Activated CD4-positive, CD25-positive, alpha-beta regulatory T cell treated with anti-CD3 and anti-CD28 coated beads, Interleukin-2, amount 50 U/mL, for 72 hours (primary cell): Measurements from ENCODE around the gene PHYKPL.
"Not testable (repeated sequence)": the region's sequence is repeated elsewhere in the genome, so short reads cannot be mapped to it uniquely, and the experiment has no call there.

Source experiments
- DNase-seq: peaks from one replicate; pipeline ENCODE4 v3.0.0; 2021

Gene PHYKPL

DNA sequence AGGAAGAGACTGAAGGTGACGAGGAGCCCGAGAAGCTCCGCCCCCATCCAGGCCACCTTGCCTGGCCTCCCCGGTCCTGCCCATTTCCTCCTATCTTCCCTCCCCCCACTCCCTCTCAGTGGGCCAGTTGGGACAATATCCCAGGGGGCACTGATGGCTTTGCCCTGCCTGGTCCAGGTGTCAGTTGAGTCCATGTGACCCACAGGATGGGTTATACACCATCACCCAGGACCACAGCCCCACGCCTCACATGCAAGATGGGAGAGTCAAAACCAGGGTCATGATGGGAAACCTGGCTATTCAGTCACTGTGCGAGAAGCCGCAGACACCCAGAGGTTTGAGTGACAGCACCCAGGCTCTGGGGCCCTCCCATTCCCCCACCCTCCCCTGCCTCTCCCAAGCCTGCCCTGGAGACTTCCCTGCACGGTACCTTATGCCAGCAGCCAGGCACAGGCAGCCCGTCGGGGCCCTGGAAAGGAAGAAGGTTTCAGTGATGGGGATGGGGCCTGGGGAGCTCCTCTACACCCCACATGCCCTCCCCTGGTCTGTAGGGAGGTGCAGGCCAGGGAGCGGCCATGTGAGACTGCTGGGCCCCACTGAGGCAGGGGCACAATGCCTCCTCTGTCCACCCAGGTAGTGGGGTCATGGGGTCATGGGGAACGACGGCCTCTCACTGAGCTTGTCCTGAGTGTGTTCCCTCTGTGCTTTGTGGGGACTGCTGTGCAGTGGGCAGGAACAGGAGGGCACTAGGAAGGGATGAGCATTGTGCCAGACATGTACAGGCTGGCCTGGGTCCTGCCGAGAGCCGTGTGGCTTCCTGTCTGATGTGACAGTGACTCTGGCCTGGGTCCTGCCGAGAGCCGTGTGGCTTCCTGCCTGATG lies 6.3 kb upstream of the PHYKPL start:
- DNase-seq, result peak; percentile 51

DNA sequence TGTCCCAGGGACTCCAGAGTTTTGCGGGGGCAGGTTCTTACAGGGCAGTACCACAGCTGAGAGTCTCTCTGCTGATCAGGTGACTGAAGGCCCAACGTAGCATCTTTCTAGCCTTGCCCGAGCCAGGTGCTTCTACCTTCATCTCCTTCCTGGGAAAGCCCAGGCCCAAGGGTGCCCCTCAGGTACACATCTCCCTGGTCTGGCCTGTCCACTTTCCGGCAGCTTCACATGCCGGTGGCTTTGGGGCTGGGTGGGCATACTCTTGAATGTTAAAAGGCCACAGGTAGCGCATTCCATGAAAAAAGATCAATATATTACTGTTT lies 5.7 kb upstream of the PHYKPL start:
- no peak for DNase-seq

DNA sequence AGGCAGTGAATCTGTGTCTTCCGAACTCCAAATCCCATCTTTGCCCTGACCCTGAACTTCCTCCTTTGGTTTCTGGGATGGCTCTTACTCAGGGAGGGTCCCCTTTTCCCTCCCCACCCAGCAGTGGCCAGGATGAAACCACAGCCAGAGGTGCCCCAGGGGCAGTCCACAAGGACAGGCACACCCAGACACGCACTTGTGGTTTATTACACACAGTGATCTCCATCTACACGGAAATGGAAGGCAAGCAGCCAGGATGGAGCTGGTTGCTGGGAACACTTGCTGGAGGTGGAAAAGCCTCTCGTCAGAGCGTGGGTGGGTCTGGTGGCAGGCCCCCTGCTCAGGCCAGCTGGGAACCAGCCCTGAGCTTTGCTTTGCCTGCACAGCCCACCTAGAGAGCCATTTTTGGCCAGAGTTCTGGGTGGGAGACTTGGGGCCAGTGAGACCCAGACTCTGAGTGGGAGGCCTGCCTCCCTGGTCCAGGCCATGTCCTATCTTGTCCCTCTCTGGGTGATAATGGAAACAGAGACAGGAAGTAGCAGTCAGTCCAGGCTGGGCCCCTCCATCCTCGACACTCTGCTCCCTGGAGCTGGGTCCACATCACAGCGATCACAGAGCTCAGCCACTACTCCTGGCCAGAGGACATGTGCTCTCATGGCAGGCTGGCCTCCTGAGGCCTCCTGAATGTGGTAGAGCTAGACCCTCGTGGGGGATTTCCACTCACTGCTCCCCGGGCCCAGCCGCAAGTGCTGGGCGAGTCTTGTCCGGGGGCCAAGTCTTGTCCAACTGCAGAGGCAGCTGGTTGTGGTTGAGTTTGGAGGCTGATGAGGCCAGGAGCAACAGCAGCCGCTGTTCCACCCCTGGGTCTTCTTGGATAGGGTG lies 5.1 kb upstream of the PHYKPL start:
- no peak for DNase-seq

DNA sequence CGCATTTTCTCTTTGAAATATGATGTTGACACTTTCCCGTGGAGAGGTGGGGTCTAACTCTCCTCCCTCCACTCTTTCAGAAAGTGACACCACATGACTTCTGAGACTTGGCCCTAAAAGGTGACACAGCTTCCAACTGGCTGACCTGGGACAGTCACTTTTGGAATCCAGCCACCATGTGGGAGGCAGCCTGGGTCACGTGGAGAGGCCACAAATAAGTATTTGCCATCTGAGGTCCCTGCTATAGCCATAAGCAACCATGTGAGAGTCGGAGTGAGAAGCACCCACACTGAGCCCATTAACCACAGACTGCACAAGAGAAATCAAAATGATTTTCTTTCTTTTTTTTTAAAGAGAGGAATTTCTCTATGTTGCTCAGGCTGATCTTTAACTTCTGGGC lies 4.1 kb upstream of the PHYKPL start:
- no peak for DNase-seq

DNA sequence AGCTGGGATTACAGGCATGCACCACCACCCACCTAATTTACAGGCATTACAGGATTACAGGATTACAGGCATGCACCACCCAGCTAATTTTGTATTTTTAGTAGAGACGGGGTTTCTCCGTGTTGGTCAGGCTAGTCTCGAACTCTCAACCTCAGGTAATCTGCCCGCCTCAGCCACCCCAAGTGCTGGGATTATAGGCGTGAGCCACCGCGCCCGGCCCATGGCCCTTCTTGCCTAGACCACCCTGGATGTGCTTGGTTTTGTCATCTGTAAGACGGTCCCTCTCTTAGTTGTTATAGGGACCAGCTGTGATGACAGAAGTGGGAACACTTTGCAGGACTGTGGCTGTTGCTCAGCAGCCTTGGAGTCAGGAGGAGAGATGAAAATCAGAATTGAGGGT lies 3.5 kb upstream of the PHYKPL start:
- DNase-seq, result no peak

DNA sequence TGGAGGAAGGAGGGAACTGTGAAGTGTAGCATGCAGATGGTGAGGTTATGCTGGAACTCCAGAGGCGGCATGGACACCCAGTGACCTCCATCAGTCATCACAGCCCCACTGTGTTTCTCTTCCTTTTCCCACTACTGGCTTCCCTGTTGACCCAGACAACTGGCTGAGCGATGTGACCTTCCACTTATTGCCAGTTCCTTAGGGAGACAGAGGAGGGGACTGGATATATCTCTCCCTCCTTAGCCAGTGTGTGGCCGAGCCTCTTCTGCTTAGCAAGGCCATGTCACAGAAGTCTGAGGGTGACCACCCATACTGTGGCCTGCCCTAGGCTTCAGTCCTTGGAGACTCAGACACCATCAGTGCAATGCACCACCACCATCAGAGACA lies 3.0 kb upstream of the PHYKPL start:
- DNase-seq, result no peak

DNA sequence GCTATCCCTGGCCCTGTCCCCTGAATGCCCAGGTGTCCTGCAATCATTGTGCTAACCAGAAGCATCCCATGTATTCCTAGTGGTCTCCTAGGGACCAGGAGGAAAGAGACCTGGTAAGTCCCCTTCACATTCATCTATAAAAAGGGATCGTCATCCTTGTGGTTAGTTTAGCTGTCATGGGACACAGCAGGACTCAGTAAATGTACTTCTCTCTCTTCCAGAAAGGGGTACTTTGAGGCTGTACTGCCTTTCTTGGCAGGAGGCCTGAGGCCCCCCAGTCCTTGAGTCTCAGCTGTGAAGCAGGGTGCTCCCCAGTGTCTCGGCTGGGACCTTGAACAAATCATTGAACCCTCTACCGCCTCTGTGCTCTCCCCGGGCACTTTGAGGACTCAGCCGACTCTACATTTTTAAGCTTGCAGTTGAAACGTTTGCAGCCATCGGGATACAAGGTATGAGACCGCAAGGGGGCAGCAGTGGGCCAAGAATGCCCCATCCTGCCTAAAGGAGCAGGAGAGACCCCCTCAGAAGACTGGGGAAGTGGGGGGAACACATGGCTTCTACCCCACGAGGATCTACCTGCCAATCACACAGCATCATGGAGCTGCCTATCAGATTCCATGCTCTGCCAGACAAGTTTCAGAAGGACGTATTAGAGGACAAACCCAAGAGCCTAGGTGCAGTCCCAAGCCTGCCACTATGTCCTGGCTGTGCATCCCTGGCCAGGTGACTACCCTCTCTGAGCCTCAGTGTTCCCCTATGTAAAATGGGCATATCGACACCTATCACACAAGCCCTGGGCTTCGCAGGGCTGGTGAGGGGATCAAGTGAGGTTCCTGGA lies 2.4 kb upstream of the PHYKPL start:
- DNase-seq, result peak; percentile 74

DNA sequence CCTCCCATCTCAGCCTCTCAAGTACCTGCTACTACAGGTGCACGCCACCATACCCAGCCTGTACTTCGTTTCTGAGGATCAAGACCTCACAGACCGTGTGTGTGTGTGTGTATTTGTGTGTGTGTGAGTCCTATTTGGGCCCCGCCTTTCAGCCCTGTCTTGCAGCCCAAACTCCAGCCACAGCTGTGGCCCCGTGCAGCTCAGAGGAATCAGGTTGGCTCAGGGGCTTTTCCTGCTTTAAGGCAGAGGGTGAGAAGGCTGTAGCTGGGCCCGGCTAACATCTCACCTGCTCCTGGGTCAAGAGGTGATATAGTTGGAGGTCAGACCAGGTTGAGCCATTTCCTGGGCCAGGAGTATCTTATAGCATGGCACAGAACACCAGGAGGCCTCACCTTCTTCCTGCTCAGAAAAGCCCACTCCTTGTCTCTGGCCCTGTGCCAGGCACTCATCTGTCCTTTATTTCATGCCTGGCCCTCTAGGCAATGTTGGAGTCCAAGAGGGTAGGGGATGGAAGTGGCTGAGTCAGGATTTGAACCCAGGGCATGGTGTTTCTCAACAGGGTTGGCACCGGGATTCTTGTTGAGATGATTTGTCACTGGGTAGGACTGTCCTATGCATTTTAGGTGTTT lies 1.6 kb upstream of the PHYKPL start:
- DNase-seq, result no peak

DNA sequence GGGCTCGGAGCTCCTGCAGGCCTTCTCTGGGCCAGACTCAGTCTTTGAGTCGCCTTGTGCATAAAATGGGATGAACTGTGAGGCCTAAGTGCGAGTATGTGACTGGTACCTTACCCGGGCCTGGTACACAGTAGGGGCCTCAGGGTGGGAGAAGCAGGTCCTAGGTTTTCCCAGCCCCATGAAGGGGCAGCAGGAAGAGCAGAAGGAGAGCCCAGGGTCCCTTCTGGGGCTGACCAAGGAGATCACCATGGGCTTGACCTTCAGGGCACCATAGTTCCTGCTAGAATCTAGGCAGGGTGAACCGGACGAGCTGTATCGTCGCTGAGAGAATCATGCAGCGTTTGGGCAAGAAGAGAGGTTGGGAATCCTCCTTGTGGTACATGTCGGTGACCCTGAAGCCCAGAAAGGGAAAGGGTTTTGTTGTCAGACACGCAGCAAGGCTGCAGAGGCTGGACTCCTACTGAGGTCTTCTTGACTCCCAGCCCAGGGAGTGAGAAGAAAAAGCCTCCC lies 373 bp upstream of the PHYKPL start:
- DNase-seq, result no peak

DNA sequence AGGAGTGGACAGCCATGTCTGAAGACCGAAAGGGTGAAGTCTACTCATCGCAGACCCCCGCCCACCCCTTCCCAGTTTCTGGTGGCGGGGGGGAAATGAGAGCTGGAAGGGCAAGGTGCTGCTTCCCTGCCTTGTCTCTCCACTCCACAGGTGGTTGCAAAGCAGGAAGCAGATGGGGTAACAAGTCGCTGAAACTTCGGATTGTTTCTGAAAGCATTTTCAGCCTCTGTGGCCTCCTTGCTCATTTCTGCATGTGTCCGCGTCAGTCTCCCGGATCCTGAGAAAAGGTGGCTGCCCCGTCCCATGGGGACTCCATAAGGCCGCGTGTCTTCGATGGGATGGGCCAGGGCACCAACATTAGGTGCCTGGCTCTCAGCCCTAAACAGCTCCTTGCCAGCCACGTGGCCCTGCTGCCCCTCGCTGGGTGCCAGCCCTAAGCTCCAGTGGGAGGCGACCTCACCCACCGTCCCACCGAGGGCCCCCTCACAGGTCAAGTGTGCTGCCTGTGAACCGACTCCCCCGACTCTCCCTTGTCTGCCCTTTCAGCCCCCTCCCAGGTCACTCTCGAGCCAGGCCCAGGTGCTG lies 971 bp downstream of the PHYKPL start:
- DNase-seq, result no peak

DNA sequence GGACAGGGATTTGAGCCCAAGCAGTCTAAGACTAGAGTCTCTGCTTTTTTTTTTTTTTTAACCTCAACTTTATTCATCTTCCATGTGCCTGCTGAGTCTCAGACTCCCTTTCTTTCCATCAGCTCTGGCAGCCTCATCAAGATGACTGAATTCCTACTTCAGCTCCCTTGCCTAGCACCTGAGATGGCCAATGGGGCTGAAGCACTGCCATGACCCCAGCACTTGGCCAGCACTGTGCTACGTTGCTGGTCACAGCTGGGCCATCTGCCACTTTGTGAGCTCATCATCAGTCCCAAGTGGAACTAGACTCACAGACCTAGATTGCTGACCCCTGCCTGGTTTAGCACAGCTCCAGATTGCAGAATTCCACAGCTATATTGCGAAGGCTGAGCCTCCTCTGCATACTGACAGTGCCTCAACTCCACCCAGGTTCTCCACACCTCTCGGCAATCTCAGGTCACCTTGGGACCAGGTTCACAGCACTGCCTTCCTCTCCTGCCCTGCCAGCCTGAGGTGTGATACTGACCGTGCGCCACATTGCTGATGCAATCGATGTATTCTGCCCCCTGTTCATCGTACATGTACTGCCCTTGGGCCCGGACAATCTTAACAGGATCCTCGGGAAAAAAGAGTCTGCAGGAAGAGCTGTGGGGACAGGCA lies 1.6 kb downstream of the PHYKPL start:
- no peak for DNase-seq

DNA sequence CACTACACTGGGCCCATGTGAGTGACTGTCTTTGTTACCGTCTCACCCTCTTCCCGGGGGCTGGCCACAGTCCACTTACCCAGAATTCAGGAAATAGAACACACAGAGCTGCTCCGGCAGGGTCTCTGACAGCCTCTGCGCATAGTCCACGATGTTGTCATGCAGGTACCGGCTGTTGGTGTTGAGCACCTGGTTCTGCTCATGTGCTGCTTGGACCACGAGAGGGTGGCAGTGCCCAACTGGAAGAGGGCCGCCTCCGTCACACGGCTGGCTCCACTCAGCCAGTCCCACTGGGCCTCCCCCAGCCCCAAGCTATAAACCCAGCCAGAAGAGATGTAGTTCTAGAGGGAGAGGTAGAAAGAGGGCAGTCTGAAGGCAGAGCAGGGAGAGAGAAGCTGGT lies 2.7 kb downstream of the PHYKPL start:
- no peak for DNase-seq

DNA sequence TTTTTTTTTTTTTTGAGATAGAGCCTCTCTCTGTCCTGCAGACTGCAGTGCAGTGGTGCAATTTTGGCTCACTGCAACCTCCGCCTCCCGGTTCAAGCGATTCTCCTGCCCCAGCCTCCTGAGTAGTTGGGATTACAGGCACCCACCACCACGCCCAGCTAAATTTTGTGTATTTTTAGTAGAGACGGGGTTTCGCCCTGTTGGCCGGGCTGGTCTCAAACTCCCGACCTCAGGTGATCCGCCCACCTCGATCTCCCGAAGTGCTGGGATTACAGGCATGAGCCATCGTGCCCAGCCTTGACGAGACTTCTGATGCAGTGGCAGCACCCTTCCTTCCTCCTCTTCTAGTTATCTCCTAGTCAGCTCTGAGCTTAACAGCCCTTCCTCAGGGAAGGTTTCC lies 3.5 kb downstream of the PHYKPL start:
- not testable (repeated sequence) for DNase-seq

DNA sequence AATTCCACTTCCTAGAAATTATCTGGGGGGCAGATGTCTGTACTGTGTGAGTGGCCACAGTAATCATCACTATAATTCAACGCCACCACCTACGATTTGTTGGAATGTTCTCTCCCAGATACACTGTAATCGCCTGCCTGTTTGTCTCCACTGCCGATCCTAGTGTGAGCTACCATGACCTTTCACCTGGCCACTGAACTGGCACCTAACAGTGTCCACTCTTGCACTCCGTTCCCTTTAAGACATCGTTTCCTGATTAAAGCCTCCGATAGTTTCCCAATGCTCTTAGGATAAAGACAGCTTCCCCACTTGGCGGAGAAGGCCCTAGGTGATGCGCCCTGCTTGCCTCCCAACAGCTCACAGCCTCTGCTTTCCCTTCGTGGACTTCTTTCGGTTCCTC lies 4.0 kb downstream of the PHYKPL start:
- DNase-seq, result no peak

DNA sequence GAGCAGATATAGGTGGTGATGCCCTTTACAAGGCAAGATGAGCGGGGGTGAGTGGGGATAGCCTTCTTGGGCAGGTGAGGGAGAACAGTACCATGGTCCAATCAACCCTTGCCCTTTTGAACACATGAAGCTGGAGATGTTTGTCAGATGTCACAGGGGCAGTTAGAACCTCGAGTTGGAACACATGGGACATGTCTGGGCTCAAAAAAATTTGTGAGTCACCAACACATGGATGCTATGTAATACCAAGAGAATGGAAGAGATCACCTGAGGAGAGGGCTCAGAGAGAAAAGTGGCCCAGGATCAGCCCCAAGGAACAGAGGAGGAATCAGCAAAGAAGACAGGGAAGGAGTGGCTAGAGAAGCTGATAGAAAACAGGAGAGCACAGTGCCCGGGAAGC lies 4.7 kb downstream of the PHYKPL start:
- DNase-seq, result no peak

DNA sequence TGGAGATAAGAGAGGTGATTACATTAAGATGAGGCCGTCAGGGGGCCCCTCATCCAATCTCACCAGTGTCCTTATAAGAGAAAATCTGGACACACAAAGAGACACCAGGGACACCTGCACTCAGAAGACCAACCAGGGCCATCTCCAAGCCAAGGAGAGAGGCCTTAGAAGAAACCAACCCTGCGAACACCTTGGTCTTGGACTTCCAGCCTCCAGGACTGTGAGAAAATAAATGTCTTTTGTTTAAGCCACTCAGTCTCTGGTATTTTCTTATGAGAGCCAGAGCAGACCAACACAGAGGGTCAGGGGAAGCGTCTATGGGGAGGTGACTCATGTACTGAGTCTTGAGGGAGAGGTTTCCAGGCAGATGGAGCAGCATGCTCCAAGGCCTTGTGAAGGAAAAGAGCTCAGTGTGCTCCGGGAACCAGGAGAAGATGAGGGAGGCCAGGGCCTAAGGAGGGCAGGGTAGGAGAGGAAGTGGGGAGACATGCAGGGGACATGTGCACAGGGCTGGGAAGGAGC lies 5.4 kb downstream of the PHYKPL start:
- DNase-seq, result no peak

DNA sequence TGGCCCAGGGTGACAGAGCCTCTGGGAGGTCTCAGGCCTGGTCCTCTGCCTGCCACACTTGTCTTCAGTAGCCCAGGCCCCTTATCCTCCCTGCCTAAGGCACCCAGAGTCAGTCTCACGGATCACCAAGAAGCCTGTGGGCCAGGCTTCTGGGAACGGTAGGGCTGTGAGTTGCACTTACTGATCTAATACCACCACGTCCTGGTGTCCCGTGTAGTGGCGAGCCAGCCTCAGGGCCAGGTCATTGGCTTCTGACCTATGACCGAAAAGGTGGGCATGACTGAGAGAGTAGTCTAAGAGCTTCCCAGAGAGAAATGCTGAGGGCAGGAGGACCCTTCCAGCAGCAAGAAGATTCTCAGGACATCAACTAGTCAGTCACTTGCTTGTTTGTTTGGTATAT lies 7.4 kb downstream of the PHYKPL start:
- DNase-seq, result no peak

DNA sequence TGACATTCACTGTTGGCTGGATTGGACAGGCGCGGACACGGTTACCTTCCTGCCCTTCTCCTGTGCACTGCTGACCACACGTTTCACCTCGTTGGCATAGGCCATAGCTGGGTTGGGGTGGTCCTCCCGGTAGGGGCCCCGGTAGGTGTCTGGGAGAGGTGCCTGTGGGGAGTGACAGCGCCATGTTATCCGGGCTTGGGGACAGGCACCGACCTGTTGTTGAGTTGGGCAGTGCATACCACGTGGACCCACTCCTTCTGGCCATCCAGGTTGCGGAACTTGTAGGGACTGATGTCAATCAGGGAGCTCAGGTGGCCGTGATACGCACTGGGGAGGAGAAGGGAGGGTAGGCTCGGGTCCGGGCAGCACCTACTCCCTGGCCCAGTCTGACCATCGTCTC lies 8.2 kb downstream of the PHYKPL start:
- DNase-seq, result no peak

DNA sequence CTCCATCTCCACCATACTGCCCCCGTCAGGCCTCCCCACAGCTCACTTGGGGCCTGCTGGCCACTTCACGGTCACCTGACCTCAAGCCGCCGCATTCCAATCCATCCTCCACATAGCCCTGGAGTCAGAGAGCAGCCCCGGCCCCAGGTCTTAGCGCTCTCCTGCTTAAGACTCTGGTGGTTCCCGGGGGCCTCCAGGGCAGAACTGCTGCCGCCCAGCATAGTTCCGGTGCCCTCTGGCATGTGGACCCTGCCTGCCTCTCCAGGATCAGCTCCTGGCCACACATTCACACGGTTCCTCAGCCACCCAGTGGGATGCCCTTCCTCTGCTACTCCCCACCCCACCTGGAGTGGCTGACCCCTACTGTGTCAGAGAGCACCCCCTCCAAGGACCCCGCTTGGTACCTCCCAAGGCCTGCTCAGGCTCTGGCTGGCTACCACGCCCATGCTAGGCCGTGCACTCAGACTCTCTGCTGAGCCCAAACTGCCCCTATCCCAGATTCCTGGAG lies 8.7 kb downstream of the PHYKPL start:
- no peak for DNase-seq

DNA sequence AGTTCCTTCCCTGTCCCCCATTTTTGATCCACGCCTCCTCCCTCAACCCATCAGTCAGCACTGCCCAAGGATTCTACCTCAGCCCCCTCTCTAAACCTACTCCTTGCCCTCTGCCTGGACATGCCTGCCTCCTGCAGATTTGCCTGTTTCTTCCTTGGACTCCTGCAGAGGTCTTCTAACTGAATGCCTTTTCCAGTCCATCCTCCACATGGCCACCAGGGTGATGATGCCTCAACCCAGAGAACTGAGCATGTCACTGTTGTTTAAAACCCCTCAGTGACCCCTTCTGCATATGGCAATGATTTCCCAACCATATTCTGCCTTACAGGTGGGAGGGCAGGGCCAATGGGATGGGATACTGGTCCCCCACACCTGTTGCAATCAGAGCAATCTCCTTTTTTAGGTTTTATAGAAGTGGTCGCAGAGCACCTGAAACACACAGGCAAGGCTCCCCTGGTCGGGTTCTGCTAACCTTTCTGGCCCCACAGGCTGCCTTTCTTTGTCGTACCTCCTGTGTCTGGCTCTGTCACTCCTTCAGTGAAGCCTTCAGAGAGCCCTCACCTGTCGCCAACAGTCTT lies 9.3 kb downstream of the PHYKPL start:
- DNase-seq, result no peak

DNA sequence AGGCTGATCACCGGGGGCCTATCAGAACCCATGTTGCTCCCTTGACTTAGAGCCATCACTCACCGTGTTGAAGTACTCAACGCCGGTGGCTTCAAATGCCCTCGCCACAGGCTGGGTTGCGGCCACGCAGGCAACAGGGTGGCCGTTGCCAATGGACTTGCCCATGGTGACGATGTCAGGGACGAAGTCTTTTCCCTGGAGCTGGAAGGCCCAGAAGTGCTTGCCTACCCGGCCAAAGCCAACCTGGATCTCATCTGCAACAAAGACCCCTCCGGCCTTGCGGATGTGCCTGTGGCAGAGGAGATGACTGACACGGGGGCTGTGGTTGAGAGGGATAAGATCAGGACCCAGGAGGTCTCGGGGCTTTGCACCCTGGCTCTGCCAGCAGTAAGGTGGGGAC lies 10.3 kb downstream of the PHYKPL start:
- DNase-seq, result no peak
